HepG2 (cell line): ENCODE data around the gene CMIP. TPM values are rescaled to one million over a fixed set of nuclear protein-coding genes. Genes with fewer than 3 reads are reported as not detected.

Experiments
- ASH2L ChIP-seq: fragments of 300-600, 200-600 bp; sonication (generic); IDR thresholded peaks from 2 replicates; pipeline ENCODE4 v1.7.0; 2017; ENCODE audit warnings: low read depth, mild to moderate bottlenecking, moderate library complexity, mixed read lengths, low read length; ENCODE audit not compliant: insufficient read length
- ATF5 ChIP-seq: sonication (generic); formaldehyde crosslinking; IDR thresholded peaks from 2 replicates; pipeline ENCODE4 v1.4.0; 2020; ENCODE audit warnings: mild to moderate bottlenecking, low read depth, missing genetic modification reagents
- ATF7-NPFF ChIP-seq: sonication (generic); formaldehyde crosslinking; IDR thresholded peaks from 2 replicates; pipeline ENCODE4 v1.8.1; 2023; ENCODE audit warnings: mild to moderate bottlenecking, low read depth, missing genetic modification reagents, moderate library complexity
- FOXC1 ChIP-seq: sonication (generic); formaldehyde crosslinking; IDR thresholded peaks from 2 replicates; pipeline ENCODE4 v1.8.0; 2022; ENCODE audit warnings: mild to moderate bottlenecking, missing genetic modification reagents, borderline replicate concordance
- FOXJ3 ChIP-seq: sonication (generic); formaldehyde crosslinking; IDR thresholded peaks from 2 replicates; pipeline ENCODE4 v1.4.0; 2020; ENCODE audit warnings: missing genetic modification reagents, mild to moderate bottlenecking, borderline replicate concordance
- GFI1 ChIP-seq: sonication (generic); formaldehyde crosslinking; IDR thresholded peaks from 2 replicates; pipeline ENCODE4 v1.5.0; 2020; ENCODE audit warnings: missing genetic modification reagents, mild to moderate bottlenecking, borderline replicate concordance
- HNF4G ChIP-seq, 2 experiments: sonication (generic) in 1 of 2; formaldehyde crosslinking in 1 of 2; IDR thresholded peaks; 2 replicates each; pipeline versions ENCODE4 v1.4.0 to v1.6.1; 2011 to 2020; ENCODE audit warnings: borderline replicate concordance in 2 of 2, low read depth in 2 of 2, mild to moderate bottlenecking in 2 of 2, low read length in 1 of 2, missing genetic modification reagents in 1 of 2, moderate library complexity in 1 of 2
- HOXD1 ChIP-seq: sonication (generic); formaldehyde crosslinking; IDR thresholded peaks from 2 replicates; pipeline ENCODE4 v1.5.0; 2020; ENCODE audit warnings: missing genetic modification reagents
- IKZF1 ChIP-seq: fragments of 450-650 bp; IDR thresholded peaks from 2 replicates; pipeline ENCODE4 v1.7.1; 2016
- NFAT5 ChIP-seq: sonication (generic); formaldehyde crosslinking; IDR thresholded peaks from 2 replicates; pipeline ENCODE4 v1.4.0; 2020; ENCODE audit warnings: missing genetic modification reagents
- NR2F1 ChIP-seq, 2 experiments: fragments of 450-650 bp in 1 of 2; formaldehyde crosslinking in 1 of 2; IDR thresholded peaks; 2 replicates each; pipeline versions ENCODE4 v1.5.0 to v1.6.1; 2016 to 2020; ENCODE audit warnings: mild to moderate bottlenecking in 1 of 2, missing compliant biosample characterization in 1 of 2, missing genetic modification reagents in 1 of 2, moderate library complexity in 1 of 2
- NR2F6 ChIP-seq, 2 experiments: IDR thresholded peaks; 2 replicates each; pipeline ENCODE4 v1.6.1; 2016; ENCODE audit warnings: antibody characterized with exemption in 1 of 2, mild to moderate bottlenecking in 1 of 2
- NR3C1 ChIP-seq: sonication (generic); formaldehyde crosslinking; IDR thresholded peaks from 2 replicates; pipeline ENCODE4 v1.4.0; 2020; ENCODE audit warnings: missing genetic modification reagents
- NRL ChIP-seq: sonication (generic); formaldehyde crosslinking; IDR thresholded peaks from 2 replicates; pipeline ENCODE4 v1.5.0; 2020; ENCODE audit warnings: missing genetic modification reagents, mild to moderate bottlenecking, moderate library complexity, borderline replicate concordance
- POLR2G ChIP-seq: fragments of 200-400 bp; formaldehyde crosslinking; IDR thresholded peaks from 2 replicates; pipeline ENCODE4 v1.6.1; 2018; ENCODE audit warnings: mild to moderate bottlenecking, low read depth, low read length, moderate library complexity
- RNF219 ChIP-seq: sonication (generic); formaldehyde crosslinking; IDR thresholded peaks from 2 replicates; pipeline ENCODE4 v1.5.0; 2020; ENCODE audit warnings: mild to moderate bottlenecking, missing genetic modification reagents
- ZBTB21 ChIP-seq: sonication (generic); formaldehyde crosslinking; IDR thresholded peaks from 2 replicates; pipeline ENCODE4 v1.4.0; 2020; ENCODE audit warnings: missing genetic modification reagents
- ZMYM4 ChIP-seq: sonication (generic); formaldehyde crosslinking; IDR thresholded peaks from 2 replicates; pipeline ENCODE4 v1.8.1; 2023; ENCODE audit warnings: mild to moderate bottlenecking, missing genetic modification reagents
- ZNF326 ChIP-seq: sonication (generic); formaldehyde crosslinking; IDR thresholded peaks from 2 replicates; pipeline ENCODE4 v1.4.0; 2020; ENCODE audit warnings: missing genetic modification reagents, borderline replicate concordance
- polyA plus RNA-seq, 8 experiments: library from polyadenylated mRNA; depleted of rRNA in 3 of 8; stranded (reverse) in 7 of 8; unstranded in 1 of 8; fragments of >200 nt; fragmentation: Illumina TruSeq in 4 of 8; extraction: Trizol in 4 of 8; gene quantifications; 2 replicates each; pipeline versions ENCODE4 v1.2.1 to v1.2.3, GENCODE V29; 2011 to 2016; ENCODE audit warnings: low read depth in 4 of 8, missing spikeins in 1 of 8, mixed read lengths in 1 of 8; ENCODE audit not compliant: insufficient read depth in 1 of 8
- total RNA-seq, 5 experiments: library from RNA; depleted of rRNA; stranded (reverse); fragments of >200 nt; fragmentation: Illumina TruSeq; extraction: Trizol; gene quantifications; 2 replicates each; pipeline ENCODE4 v1.2.3, GENCODE V29; 2016; ENCODE audit warnings: low read depth in 1 of 5

CMIP gene
- total and polyA plus RNA-seq, 2 of the 13 experiments (the other 11 are each of a cell fraction or from before 2014, with no cell fraction given) = 10.9 to 18.1 TPM

GRCh38 chr16:81447383-81448101 is 2.9 kb downstream of the CMIP start (continued):
- TF ChIP-seq NFAT5 (CRISPR knock-in tag) (no peak), HOXD1 (CRISPR knock-in tag) (0 out of 2 replicates have a peak, but pooled peaks have one; percentile 36), NR2F1 (CRISPR knock-in tag; IDR thresholded peaks at IDR 0.05) (no peak), RNF219 (CRISPR knock-in tag) (no peak), ATF5 (CRISPR knock-in tag) (no peak), HNF4G (IDR thresholded peaks at IDR 0.05; ENCODE audit: borderline replicate concordance, low read depth, low read length) (no peak), HNF4G (CRISPR knock-in tag; IDR thresholded peaks at IDR 0.05; ENCODE audit: borderline replicate concordance, low read depth) (no peak), ZBTB21 (CRISPR knock-in tag) (no peak), FOXJ3 (CRISPR knock-in tag) (no peak), ASH2L (no peak), ATF7-NPFF (CRISPR knock-in tag) (no peak), ZNF326 (no peak), NRL (CRISPR knock-in tag) (no peak), IKZF1 (no peak), FOXC1 (CRISPR knock-in tag) (no peak), NR3C1 (CRISPR knock-in tag) (no peak), ZMYM4 (CRISPR knock-in tag) (0 out of 2 replicates have a peak, but pooled peaks have one; percentile 13), NR2F6 (IDR thresholded peaks at IDR 0.05) (no peak), NR2F6 (CRISPR knock-in tag; IDR thresholded peaks at IDR 0.05) (no peak), POLR2G (no peak), GFI1 (CRISPR knock-in tag) (0 out of 2 replicates have a peak, but pooled peaks have one; percentile 8)
